NCI-H526 treated with DMSO at 0.1 percent for 48 hours (cell line): ENCODE data around the gene TNFRSF8.
"Not testable (repeated sequence)": the region's sequence is repeated elsewhere in the genome, so short reads cannot be mapped to it uniquely, and the experiment has no call there.

Source experiments
- DNase-seq: peaks from one replicate; lab custom pipeline; 2025; lab: John Stamatoyannopoulos, UW

TNFRSF8 gene

GRCh38 chr1:12063141-12064072, at the start of gene TNFRSF8:
TNFRSF8 (plus strand) TSS chr1:12063303; CDS start chr1:12063599, 296 bp downstream.
- no peak for DNase-seq

GRCh38 chr1:12014141-12014991, 48.7 kb upstream of the TNFRSF8 start:
- no peak for DNase-seq

- no peak for DNase-seq
Measured at GRCh38 chr1:12015001-12015491, 48.1 kb upstream of the TNFRSF8 start.

- DNase-seq: no peak
Measured at GRCh38 chr1:12015499-12015898, 47.6 kb upstream of the TNFRSF8 start.

- DNase-seq: peak; percentile 3
Measured at GRCh38 chr1:12016182-12016581, 46.9 kb upstream of the TNFRSF8 start.

GRCh38 chr1:12019858-12020509, 43.1 kb upstream of the TNFRSF8 start:
- DNase-seq: no peak

- no peak for DNase-seq
Measured at GRCh38 chr1:12021616-12022015, 41.5 kb upstream of the TNFRSF8 start.

GRCh38 chr1:12022036-12022435, 41.1 kb upstream of the TNFRSF8 start:
- no peak for DNase-seq

- DNase-seq: no peak
Measured at GRCh38 chr1:12026586-12026985, 36.5 kb upstream of the TNFRSF8 start.

GRCh38 chr1:12028248-12028647, 34.9 kb upstream of the TNFRSF8 start:
- no peak for DNase-seq

- DNase-seq: no peak
Measured at GRCh38 chr1:12028957-12029511, 34.1 kb upstream of the TNFRSF8 start.

- DNase-seq: no peak
Measured at GRCh38 chr1:12029720-12030339, 33.3 kb upstream of the TNFRSF8 start.

GRCh38 chr1:12031039-12031980, 31.8 kb upstream of the TNFRSF8 start:
- no peak for DNase-seq

GRCh38 chr1:12032161-12032621, 30.9 kb upstream of the TNFRSF8 start:
- DNase-seq: no peak

GRCh38 chr1:12033441-12033840, 29.7 kb upstream of the TNFRSF8 start:
- DNase-seq: not testable (repeated sequence)

- DNase-seq: no peak
Measured at GRCh38 chr1:12034381-12034801, 28.7 kb upstream of the TNFRSF8 start.

- no peak for DNase-seq
Measured at GRCh38 chr1:12035312-12035711, 27.8 kb upstream of the TNFRSF8 start.

- DNase-seq: no peak
Measured at GRCh38 chr1:12037486-12038355, 25.4 kb upstream of the TNFRSF8 start.
